Activated naive CD8-positive, alpha-beta T cell treated with anti-CD3 and anti-CD28 coated beads for 36 hours (primary cell): ENCODE measurements around the gene JMJD7. TPM values are rescaled to one million over a fixed set of nuclear protein-coding genes. Genes with fewer than 3 reads are reported as not detected.

Experiments
- DNase-seq: peaks from one replicate; pipeline ENCODE4 v3.0.0; 2021
- H3K27ac Mint-ChIP-seq: one replicate; pipeline ENCODE4 v1.8.0; 2022; ENCODE audit warnings: mild to moderate bottlenecking, moderate library complexity, mixed read lengths
- H3K27me3 Mint-ChIP-seq: one replicate; pipeline ENCODE4 v1.8.0; 2022; ENCODE audit warnings: mild to moderate bottlenecking, mixed read lengths
- H3K36me3 Mint-ChIP-seq: one replicate; pipeline ENCODE4 v1.8.0; 2021; ENCODE audit warnings: mild to moderate bottlenecking, mixed read lengths
- H3K4me1 Mint-ChIP-seq: one replicate; pipeline ENCODE4 v1.8.0; 2021; ENCODE audit warnings: mixed read lengths
- H3K4me3 Mint-ChIP-seq: one replicate; pipeline ENCODE4 v1.8.0; 2022; ENCODE audit warnings: mild to moderate bottlenecking, moderate library complexity, mixed read lengths
- H3K9me3 Mint-ChIP-seq: one replicate; pipeline ENCODE4 v1.8.0; 2022; ENCODE audit warnings: mixed read lengths
- total RNA-seq, 2 experiments: library from RNA; stranded (reverse); gene quantifications; one replicate each; pipeline ENCODE4 v1.2.3, GENCODE V29; 2021

The JMJD7 gene
- total RNA-seq, 2 experiments from 2014 or later = 9.4 to 10.9 TPM

GRCh38 chr15:41870689-41871081 lies 42.8 kb downstream of the JMJD7 start:
- H3K36me3 Mint-ChIP-seq = no peaks in the 10 kb centered on the region
- H3K27ac Mint-ChIP-seq = peak overlapping the region; percentile 62
- H3K9me3 Mint-ChIP-seq = no peaks in the 10 kb centered on the region
- H3K27me3 Mint-ChIP-seq = no peaks in the 10 kb centered on the region
- H3K4me3 Mint-ChIP-seq = no peak overlapping the region
- DNase-seq = peak; percentile 53
- H3K4me1 Mint-ChIP-seq = peaks cover 4% of the 10 kb centered on the region

GRCh38 chr15:41871175-41871905 lies 43.4 kb downstream of the JMJD7 start:
- H3K4me1 Mint-ChIP-seq = peaks cover 4% of the 10 kb centered on the region
- no peaks in the 10 kb centered on the region for H3K9me3 Mint-ChIP-seq
- no peak overlapping the region for H3K4me3 Mint-ChIP-seq
- H3K27ac Mint-ChIP-seq = no peak overlapping the region
- no peak for DNase-seq
- no peaks in the 10 kb centered on the region for H3K27me3 Mint-ChIP-seq
- H3K36me3 Mint-ChIP-seq = no peaks in the 10 kb centered on the region

GRCh38 chr15:41872166-41872747 lies 44.4 kb downstream of the JMJD7 start:
- no peaks in the 10 kb centered on the region for H3K36me3 Mint-ChIP-seq
- no peaks in the 10 kb centered on the region for H3K9me3 Mint-ChIP-seq
- H3K4me3 Mint-ChIP-seq = no peak overlapping the region
- no peaks in the 10 kb centered on the region for H3K27me3 Mint-ChIP-seq
- no peak overlapping the region for H3K27ac Mint-ChIP-seq
- peaks cover 4% of the 10 kb centered on the region for H3K4me1 Mint-ChIP-seq
- no peak for DNase-seq

- no peak for DNase-seq
- Mint-ChIP-seq H3K4me1 (peaks cover 4% of the 10 kb centered on the region), H3K9me3 (no peaks in the 10 kb centered on the region), H3K27me3 (no peaks in the 10 kb centered on the region), H3K36me3 (no peaks in the 10 kb centered on the region), H3K27ac (no peak overlapping the region), H3K4me3 (no peak overlapping the region)
These were observed 45.8 kb downstream of the JMJD7 start for GRCh38 chr15:41873711-41874110.

- Mint-ChIP-seq H3K36me3 (no peaks in the 10 kb centered on the region), H3K4me1 (peaks cover 4% of the 10 kb centered on the region), H3K27ac (no peak overlapping the region), H3K27me3 (peaks cover 2% of the 10 kb centered on the region), H3K4me3 (no peak overlapping the region), H3K9me3 (no peaks in the 10 kb centered on the region)
- DNase-seq = no peak
These were observed 46.8 kb downstream of the JMJD7 start for GRCh38 chr15:41874736-41875135.

GRCh38 chr15:41876007-41876406 lies 48.1 kb downstream of the JMJD7 start:
- H3K4me3 Mint-ChIP-seq = no peak overlapping the region
- no peaks in the 10 kb centered on the region for H3K4me1 Mint-ChIP-seq
- peaks cover 4% of the 10 kb centered on the region for H3K27me3 Mint-ChIP-seq
- H3K36me3 Mint-ChIP-seq = no peaks in the 10 kb centered on the region
- DNase-seq = no peak
- no peak overlapping the region for H3K27ac Mint-ChIP-seq
- H3K9me3 Mint-ChIP-seq = no peaks in the 10 kb centered on the region

GRCh38 chr15:41876689-41877088 lies 48.8 kb downstream of the JMJD7 start:
- Mint-ChIP-seq H3K4me3 (no peak overlapping the region), H3K36me3 (no peaks in the 10 kb centered on the region), H3K9me3 (no peaks in the 10 kb centered on the region), H3K4me1 (peaks cover 2% of the 10 kb centered on the region), H3K27ac (no peak overlapping the region), H3K27me3 (peaks cover 11% of the 10 kb centered on the region)
- DNase-seq = no peak

- H3K9me3 Mint-ChIP-seq = no peaks in the 10 kb centered on the region
- no peaks in the 10 kb centered on the region for H3K36me3 Mint-ChIP-seq
- H3K4me1 Mint-ChIP-seq = peaks cover 2% of the 10 kb centered on the region
- H3K4me3 Mint-ChIP-seq = no peak overlapping the region
- peaks cover 11% of the 10 kb centered on the region for H3K27me3 Mint-ChIP-seq
- no peak for DNase-seq
- H3K27ac Mint-ChIP-seq = no peak overlapping the region
These were observed 49.9 kb downstream of the JMJD7 start for GRCh38 chr15:41877631-41878354.

- Mint-ChIP-seq H3K4me3 (no peak overlapping the region), H3K36me3 (no peaks in the 10 kb centered on the region), H3K27ac (no peak overlapping the region), H3K9me3 (no peaks in the 10 kb centered on the region), H3K27me3 (peaks cover 11% of the 10 kb centered on the region), H3K4me1 (peaks cover 2% of the 10 kb centered on the region)
- no peak for DNase-seq
These were observed 50.4 kb downstream of the JMJD7 start for GRCh38 chr15:41878355-41878699.

- Mint-ChIP-seq H3K4me1 (peaks cover 2% of the 10 kb centered on the region), H3K36me3 (no peaks in the 10 kb centered on the region), H3K9me3 (no peaks in the 10 kb centered on the region), H3K4me3 (no peak overlapping the region), H3K27me3 (peaks cover 11% of the 10 kb centered on the region), H3K27ac (no peak overlapping the region)
- no peak for DNase-seq
These were observed 51.5 kb downstream of the JMJD7 start for GRCh38 chr15:41879321-41879845.

GRCh38 chr15:41880156-41880877 lies 52.4 kb downstream of the JMJD7 start:
- no peak overlapping the region for H3K27ac Mint-ChIP-seq
- H3K27me3 Mint-ChIP-seq = peaks cover 11% of the 10 kb centered on the region
- no peak overlapping the region for H3K4me3 Mint-ChIP-seq
- no peak for DNase-seq
- H3K4me1 Mint-ChIP-seq = peaks cover 2% of the 10 kb centered on the region
- H3K9me3 Mint-ChIP-seq = no peaks in the 10 kb centered on the region
- H3K36me3 Mint-ChIP-seq = no peaks in the 10 kb centered on the region

- H3K9me3 Mint-ChIP-seq = no peaks in the 10 kb centered on the region
- H3K4me3 Mint-ChIP-seq = no peak overlapping the region
- no peak for DNase-seq
- H3K36me3 Mint-ChIP-seq = no peaks in the 10 kb centered on the region
- peaks cover 11% of the 10 kb centered on the region for H3K27me3 Mint-ChIP-seq
- H3K27ac Mint-ChIP-seq = no peak overlapping the region
- H3K4me1 Mint-ChIP-seq = peaks cover 4% of the 10 kb centered on the region
These were observed 53.2 kb downstream of the JMJD7 start for GRCh38 chr15:41881086-41881485.

- H3K4me1 Mint-ChIP-seq = peaks cover 4% of the 10 kb centered on the region
- H3K9me3 Mint-ChIP-seq = no peaks in the 10 kb centered on the region
- no peak for DNase-seq
- no peak overlapping the region for H3K4me3 Mint-ChIP-seq
- H3K27ac Mint-ChIP-seq = no peak overlapping the region
- no peaks in the 10 kb centered on the region for H3K36me3 Mint-ChIP-seq
- peaks cover 11% of the 10 kb centered on the region for H3K27me3 Mint-ChIP-seq
These were observed 53.6 kb downstream of the JMJD7 start for GRCh38 chr15:41881550-41881919.

- Mint-ChIP-seq H3K4me3 (no peak overlapping the region), H3K9me3 (no peaks in the 10 kb centered on the region), H3K36me3 (no peaks in the 10 kb centered on the region), H3K4me1 (peaks cover 4% of the 10 kb centered on the region), H3K27me3 (peaks cover 11% of the 10 kb centered on the region), H3K27ac (no peak overlapping the region)
- peak; percentile 16 for DNase-seq
These were observed 54.2 kb downstream of the JMJD7 start for GRCh38 chr15:41881920-41882688.
